ENCODE measurements around the gene PKIB. TPM values are rescaled to one million over a fixed set of nuclear protein-coding genes. Genes with fewer than 3 reads are reported as not detected.

Gene PKIB
- total and polyA plus RNA-seq, 9 donors: 0.71 to 4.8 (median 1.6) TPM

DNA sequence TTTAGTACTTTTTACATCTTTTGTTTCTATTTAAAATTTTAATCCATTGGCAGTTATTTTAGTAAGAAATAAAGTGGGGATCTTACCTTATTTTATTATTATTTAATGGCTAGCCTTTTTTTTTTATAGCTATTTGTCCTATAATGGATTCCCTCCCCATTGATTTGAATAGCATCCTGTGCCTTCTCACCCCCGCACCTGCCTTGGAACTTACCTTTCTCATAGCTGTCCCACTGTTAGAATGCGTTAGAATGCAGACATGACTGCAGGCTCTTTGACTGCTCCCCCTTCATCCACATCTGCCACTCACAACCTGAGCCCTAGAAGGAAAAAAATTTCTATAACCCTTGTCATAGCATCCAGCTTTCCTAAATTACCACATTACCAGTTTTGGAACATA lies 9.1 kb downstream of the PKIB start:
- Histone ChIP-seq H3K27ac (ENCODE audit: low read length) (no peak overlapping the region), H3K27me3 (ENCODE audit: control insufficient read depth, insufficient read depth, low read length) (no peaks in the 10 kb centered on the region), H3K9me3 (replicated peaks; ENCODE audit: control insufficient read depth, low read depth, low read length) (no peaks in the 10 kb centered on the region), H3K4me3 (ENCODE audit: low read length) (no peak overlapping the region), H3K36me3 (ENCODE audit: control insufficient read depth, insufficient read depth, low read length) (no peaks in the 10 kb centered on the region), H3K4me1 (ENCODE audit: control insufficient read depth, insufficient read depth, low read length) (no peaks in the 10 kb centered on the region)
- no peak for DNase-seq
- WGBS (ENCODE audit: insufficient coverage): 73% methylated on average over 2 of the region's 2 CpGs

DNA sequence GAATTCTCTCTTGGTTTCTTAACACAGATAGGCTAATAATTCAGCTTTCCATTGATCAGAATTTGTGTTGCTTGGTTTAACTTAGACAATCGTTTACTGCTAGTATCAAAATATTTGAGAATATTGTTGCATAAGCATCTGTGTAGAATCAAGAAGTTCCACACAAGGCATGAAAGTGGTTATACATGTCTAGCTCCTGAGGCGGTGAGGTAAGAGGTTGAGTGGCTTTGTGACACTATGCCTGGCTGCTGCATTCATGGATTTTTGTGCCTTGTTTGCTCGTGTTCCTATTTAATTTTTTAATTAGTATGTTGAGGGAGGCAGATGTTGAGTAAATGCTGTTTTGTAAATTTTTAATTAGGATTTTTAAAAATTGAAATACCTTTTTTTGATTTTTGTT lies 10.2 kb downstream of the PKIB start:
- WGBS (ENCODE audit: insufficient coverage): 90% methylated on average over 2 of the region's 3 CpGs
- Histone ChIP-seq H3K27ac (ENCODE audit: low read length) (no peak overlapping the region), H3K27me3 (ENCODE audit: control insufficient read depth, insufficient read depth, low read length) (no peaks in the 10 kb centered on the region), H3K4me1 (ENCODE audit: control insufficient read depth, insufficient read depth, low read length) (no peaks in the 10 kb centered on the region), H3K4me3 (ENCODE audit: low read length) (no peak overlapping the region), H3K9me3 (replicated peaks; ENCODE audit: control insufficient read depth, low read depth, low read length) (no peaks in the 10 kb centered on the region), H3K36me3 (ENCODE audit: control insufficient read depth, insufficient read depth, low read length) (no peaks in the 10 kb centered on the region)
- DNase-seq: no peak

DNA sequence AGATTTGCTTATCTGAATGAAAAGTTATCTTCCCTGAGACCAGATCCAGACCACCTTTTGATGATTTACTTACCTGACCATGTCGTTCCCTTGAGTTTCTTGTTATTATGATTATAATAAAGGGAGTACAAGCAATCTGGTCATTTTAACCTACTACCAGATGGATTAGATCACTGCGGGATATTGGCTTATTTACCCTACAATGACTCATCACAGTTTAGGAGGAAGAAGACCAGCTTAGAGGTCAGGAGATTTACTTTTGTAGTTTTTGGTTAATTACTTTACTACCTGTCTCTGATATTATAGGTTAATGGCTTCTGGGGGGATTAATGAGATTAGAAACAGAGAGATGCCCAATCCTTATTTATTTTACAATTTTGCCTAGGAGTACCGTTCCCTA lies 10.7 kb downstream of the PKIB start:
- H3K4me1 ChIP-seq (ENCODE audit: control insufficient read depth, insufficient read depth, low read length): no peaks in the 10 kb centered on the region
- no CpG with 5 or more reads among the region's 3 CpGs for whole genome bisulfite sequencing (ENCODE audit: insufficient coverage)
- no peaks in the 10 kb centered on the region for H3K9me3 ChIP-seq (replicated peaks; ENCODE audit: control insufficient read depth, low read depth, low read length)
- H3K27ac ChIP-seq (ENCODE audit: low read length): no peak overlapping the region
- H3K36me3 ChIP-seq (ENCODE audit: control insufficient read depth, insufficient read depth, low read length): no peaks in the 10 kb centered on the region
- no peaks in the 10 kb centered on the region for H3K27me3 ChIP-seq (ENCODE audit: control insufficient read depth, insufficient read depth, low read length)
- no peak for DNase-seq
- H3K4me3 ChIP-seq (ENCODE audit: low read length): no peak overlapping the region

DNA sequence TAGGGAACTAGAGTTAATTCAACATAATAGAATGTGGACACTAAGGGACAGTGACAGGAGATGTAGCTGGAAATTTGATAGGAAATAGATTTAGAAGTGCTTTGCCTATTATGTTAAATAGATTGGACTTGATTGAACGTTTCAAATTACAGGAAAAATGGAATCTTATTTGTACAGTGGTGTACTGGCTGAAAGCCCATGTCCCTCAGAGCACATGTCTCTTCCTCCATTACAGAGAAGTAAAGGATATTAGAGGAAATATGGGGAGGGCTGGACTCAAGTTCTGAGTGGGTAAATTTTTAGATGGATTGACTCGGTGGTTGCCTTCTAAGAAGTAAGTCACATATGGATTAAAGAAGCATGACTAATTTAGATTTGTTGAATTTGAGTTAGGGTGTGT lies 11.4 kb downstream of the PKIB start:
- WGBS (ENCODE audit: insufficient coverage): 67% methylated on average over 1 of the region's 2 CpGs

DNA sequence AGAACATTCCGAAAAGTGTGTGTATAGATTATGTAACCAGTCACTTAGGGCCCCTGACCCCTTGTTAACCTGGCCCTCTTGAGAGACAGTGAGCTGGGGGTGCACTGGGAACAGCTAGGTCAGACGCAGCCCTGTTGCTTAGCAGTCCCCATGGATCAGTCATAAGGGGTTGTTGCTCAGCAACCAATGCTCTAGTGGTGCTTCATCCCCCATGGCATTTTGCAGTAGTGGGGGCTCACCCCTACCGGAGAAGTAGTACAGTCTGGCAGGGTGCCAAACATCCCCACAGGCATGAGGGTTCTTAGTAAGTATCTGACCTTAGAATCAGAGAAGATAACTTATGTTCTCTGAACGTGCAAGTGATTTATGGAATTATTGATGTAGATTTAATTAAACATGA lies 12.3 kb downstream of the PKIB start:
- H3K36me3 ChIP-seq (ENCODE audit: control insufficient read depth, insufficient read depth, low read length): no peaks in the 10 kb centered on the region
- H3K9me3 ChIP-seq (replicated peaks; ENCODE audit: control insufficient read depth, low read depth, low read length): no peaks in the 10 kb centered on the region
- no peaks in the 10 kb centered on the region for H3K4me1 ChIP-seq (ENCODE audit: control insufficient read depth, insufficient read depth, low read length)
- no peak overlapping the region for H3K4me3 ChIP-seq (ENCODE audit: low read length)
- no peak for DNase-seq
- 58% methylated on average over 3 of the region's 4 CpGs for WGBS (ENCODE audit: insufficient coverage)
- no peaks in the 10 kb centered on the region for H3K27me3 ChIP-seq (ENCODE audit: control insufficient read depth, insufficient read depth, low read length)
- no peak overlapping the region for H3K27ac ChIP-seq (ENCODE audit: low read length)

More for the DNA sequence above, 11.4 kb downstream of the PKIB start:
- H3K4me1 ChIP-seq (ENCODE audit: control insufficient read depth, insufficient read depth, low read length): no peaks in the 10 kb centered on the region
- H3K27ac ChIP-seq (ENCODE audit: low read length): no peak overlapping the region
- no peak overlapping the region for H3K4me3 ChIP-seq (ENCODE audit: low read length)
- DNase-seq: no peak
- no peaks in the 10 kb centered on the region for H3K36me3 ChIP-seq (ENCODE audit: control insufficient read depth, insufficient read depth, low read length)
- H3K27me3 ChIP-seq (ENCODE audit: control insufficient read depth, insufficient read depth, low read length): no peaks in the 10 kb centered on the region
- H3K9me3 ChIP-seq (replicated peaks; ENCODE audit: control insufficient read depth, low read depth, low read length): no peaks in the 10 kb centered on the region

DNA sequence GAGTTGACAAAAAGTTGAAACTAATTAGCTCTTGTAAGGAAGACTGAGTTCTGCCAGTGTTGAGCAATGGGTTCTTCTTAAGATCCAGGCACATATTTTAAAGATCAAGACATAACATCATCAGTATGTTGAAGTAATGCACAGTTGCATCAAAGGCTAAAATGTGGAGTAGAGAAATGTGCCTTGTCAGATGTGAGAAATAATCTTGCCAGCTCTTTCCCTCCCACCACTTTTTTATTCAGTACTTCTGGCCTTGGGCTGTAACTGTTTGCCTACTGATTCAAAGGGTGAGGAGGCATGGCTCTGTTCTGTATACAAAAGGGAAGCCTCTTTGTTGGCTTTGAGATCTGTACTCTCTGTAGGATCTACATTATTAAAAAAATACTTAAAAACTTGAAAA lies 13.1 kb downstream of the PKIB start:
- H3K36me3 ChIP-seq (ENCODE audit: control insufficient read depth, insufficient read depth, low read length): no peaks in the 10 kb centered on the region
- H3K9me3 ChIP-seq (replicated peaks; ENCODE audit: control insufficient read depth, low read depth, low read length): no peaks in the 10 kb centered on the region
- DNase-seq: no peak
- no peaks in the 10 kb centered on the region for H3K4me1 ChIP-seq (ENCODE audit: control insufficient read depth, insufficient read depth, low read length)
- H3K4me3 ChIP-seq (ENCODE audit: low read length): no peak overlapping the region
- no peaks in the 10 kb centered on the region for H3K27me3 ChIP-seq (ENCODE audit: control insufficient read depth, insufficient read depth, low read length)
- H3K27ac ChIP-seq (ENCODE audit: low read length): no peak overlapping the region

DNA sequence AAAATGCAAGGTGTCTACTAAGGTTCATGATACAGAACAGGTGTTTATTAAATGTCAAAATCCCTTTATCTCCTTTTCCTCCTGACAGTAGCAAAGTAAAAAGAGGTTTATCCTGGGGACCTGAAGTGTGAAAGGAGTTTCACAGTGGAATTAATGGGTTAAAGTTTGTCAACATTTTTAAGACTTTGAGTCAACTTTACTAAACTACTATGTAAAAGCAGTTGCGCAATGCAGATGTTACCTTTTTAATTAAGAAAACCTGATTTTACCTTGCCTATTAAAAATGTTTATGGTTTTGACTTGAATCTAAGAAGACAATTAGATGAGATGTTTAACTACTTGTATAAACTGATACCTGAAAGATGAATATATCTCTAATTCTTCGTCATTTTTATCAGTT lies 14.6 kb downstream of the PKIB start:
- no peak for DNase-seq
- no CpG with 5 or more reads among the region's 2 CpGs for WGBS (ENCODE audit: insufficient coverage)

DNA sequence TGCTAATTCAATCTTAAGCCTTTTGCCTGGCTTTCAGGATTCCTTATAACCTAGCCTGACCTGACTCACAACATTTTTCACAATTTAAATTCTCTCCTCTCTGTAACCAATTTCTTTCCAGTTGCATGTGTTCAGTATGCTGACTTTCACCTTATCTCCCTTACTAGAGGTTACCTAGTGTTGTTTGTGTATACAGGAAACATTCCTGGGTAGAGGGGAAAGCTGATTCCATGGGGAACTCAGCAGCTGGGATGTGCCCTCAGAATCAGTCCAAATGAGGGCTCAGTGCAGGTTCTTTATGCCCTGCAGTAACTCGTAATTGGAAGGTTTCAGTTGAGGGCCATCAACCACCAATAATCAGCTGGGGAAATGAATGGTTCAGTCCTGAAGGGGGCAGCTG lies 18.5 kb downstream of the PKIB start:
- no peak overlapping the region for H3K4me3 ChIP-seq (ENCODE audit: low read length)
- H3K9me3 ChIP-seq (replicated peaks; ENCODE audit: control insufficient read depth, low read depth, low read length): no peaks in the 10 kb centered on the region
- no peak overlapping the region for H3K27ac ChIP-seq (ENCODE audit: low read length)
- DNase-seq: no peak
- no peaks in the 10 kb centered on the region for H3K36me3 ChIP-seq (ENCODE audit: control insufficient read depth, insufficient read depth, low read length)
- no CpG with 5 or more reads among the region's 1 CpG for WGBS (ENCODE audit: insufficient coverage)
- H3K27me3 ChIP-seq (ENCODE audit: control insufficient read depth, insufficient read depth, low read length): no peaks in the 10 kb centered on the region
- no peaks in the 10 kb centered on the region for H3K4me1 ChIP-seq (ENCODE audit: control insufficient read depth, insufficient read depth, low read length)

More for the DNA sequence above, 14.6 kb downstream of the PKIB start:
- no peaks in the 10 kb centered on the region for H3K9me3 ChIP-seq (replicated peaks; ENCODE audit: control insufficient read depth, low read depth, low read length)
- no peak overlapping the region for H3K4me3 ChIP-seq (ENCODE audit: low read length)
- H3K27me3 ChIP-seq (ENCODE audit: control insufficient read depth, insufficient read depth, low read length): no peaks in the 10 kb centered on the region
- H3K27ac ChIP-seq (ENCODE audit: low read length): no peak overlapping the region
- no peaks in the 10 kb centered on the region for H3K36me3 ChIP-seq (ENCODE audit: control insufficient read depth, insufficient read depth, low read length)
- no peaks in the 10 kb centered on the region for H3K4me1 ChIP-seq (ENCODE audit: control insufficient read depth, insufficient read depth, low read length)

DNA sequence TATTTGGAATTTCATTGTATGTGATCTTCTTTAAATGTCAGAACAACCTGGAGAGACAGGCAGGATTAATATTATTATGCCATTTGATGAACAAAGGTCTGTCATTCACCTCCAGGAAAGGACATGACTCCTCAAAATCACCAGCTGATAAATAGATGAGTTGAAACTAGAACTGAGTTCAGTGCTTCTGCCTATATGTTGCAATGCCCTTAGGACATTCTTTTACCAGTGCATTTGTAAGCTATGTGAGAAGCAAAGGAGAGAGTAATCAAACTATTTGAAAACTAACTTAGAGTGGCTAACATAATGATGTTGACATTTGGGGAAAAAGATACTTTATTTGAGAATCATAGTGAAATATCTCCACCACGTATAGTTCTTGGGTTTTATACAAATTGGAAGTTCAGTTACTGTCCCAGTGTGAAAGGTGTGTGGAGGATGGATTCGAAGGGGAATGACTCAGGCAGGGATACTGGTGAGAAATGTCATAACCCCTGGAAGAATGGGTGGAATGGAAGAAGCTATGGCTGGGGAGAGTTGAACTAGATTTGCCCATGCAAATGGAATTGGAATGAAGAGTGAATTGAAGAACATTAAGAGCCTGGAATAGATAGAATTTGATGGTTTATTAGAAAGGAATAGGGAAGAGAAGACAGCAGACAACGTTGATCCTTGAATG lies 21.5 kb downstream of the PKIB start:
- Histone ChIP-seq H3K36me3 (ENCODE audit: control insufficient read depth, insufficient read depth, low read length) (no peaks in the 10 kb centered on the region), H3K27me3 (ENCODE audit: control insufficient read depth, insufficient read depth, low read length) (no peaks in the 10 kb centered on the region), H3K27ac (ENCODE audit: low read length) (no peak overlapping the region), H3K4me1 (ENCODE audit: control insufficient read depth, insufficient read depth, low read length) (no peaks in the 10 kb centered on the region), H3K4me3 (ENCODE audit: low read length) (no peak overlapping the region), H3K9me3 (replicated peaks; ENCODE audit: control insufficient read depth, low read depth, low read length) (no peaks in the 10 kb centered on the region)
- DNase-seq: no peak
- WGBS (ENCODE audit: insufficient coverage): 89% methylated on average over 2 of the region's 3 CpGs

DNA sequence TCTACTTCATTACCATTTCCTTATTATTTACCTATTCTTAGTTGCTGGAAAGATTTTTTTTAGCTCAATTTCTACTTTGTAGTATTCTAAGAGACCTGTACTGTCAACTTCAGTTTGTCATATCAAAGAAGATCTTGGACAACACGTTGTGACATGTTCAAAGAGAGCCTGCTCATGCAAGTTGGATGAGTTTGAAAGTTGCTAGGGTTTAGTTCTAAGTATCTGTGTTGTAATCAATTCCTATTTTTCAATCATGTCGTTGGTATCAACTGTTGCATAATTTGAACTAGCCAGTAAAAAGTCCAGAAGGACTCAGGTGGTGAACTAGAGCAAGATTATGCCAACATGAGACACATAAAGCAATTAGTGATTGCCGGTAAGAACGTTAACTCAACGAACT lies 30.2 kb downstream of the PKIB start:
- no CpG with 5 or more reads among the region's 5 CpGs for WGBS (ENCODE audit: insufficient coverage)
- Histone ChIP-seq H3K27ac (ENCODE audit: low read length) (no peak overlapping the region), H3K9me3 (replicated peaks; ENCODE audit: control insufficient read depth, low read depth, low read length) (no peaks in the 10 kb centered on the region), H3K27me3 (ENCODE audit: control insufficient read depth, insufficient read depth, low read length) (no peaks in the 10 kb centered on the region), H3K4me3 (ENCODE audit: low read length) (no peak overlapping the region), H3K4me1 (ENCODE audit: control insufficient read depth, insufficient read depth, low read length) (no peaks in the 10 kb centered on the region), H3K36me3 (ENCODE audit: control insufficient read depth, insufficient read depth, low read length) (no peaks in the 10 kb centered on the region)
- DNase-seq: no peak

DNA sequence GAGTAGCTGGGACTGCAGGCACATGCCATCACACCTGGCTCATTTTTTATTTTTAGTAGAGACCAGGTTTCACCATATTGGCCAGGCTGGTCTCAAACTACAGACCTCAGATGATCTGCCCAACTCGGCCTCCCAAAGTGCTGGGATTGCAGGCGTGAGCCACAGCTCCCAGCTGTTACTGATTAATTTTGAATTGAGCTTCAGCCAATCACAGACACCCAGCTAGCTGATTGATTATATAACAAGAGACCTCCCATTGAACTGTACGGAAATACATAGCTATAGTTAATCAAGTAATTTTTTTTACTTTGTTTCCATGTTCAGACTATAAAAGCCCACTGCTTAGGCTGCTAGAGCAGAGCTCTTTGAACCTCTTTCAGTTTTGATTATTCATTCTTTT lies 31.6 kb downstream of the PKIB start:
- Histone ChIP-seq H3K9me3 (replicated peaks; ENCODE audit: control insufficient read depth, low read depth, low read length) (no peaks in the 10 kb centered on the region), H3K36me3 (ENCODE audit: control insufficient read depth, insufficient read depth, low read length) (no peaks in the 10 kb centered on the region), H3K4me3 (ENCODE audit: low read length) (no peak overlapping the region), H3K27me3 (ENCODE audit: control insufficient read depth, insufficient read depth, low read length) (no peaks in the 10 kb centered on the region), H3K4me1 (ENCODE audit: control insufficient read depth, insufficient read depth, low read length) (no peaks in the 10 kb centered on the region), H3K27ac (ENCODE audit: low read length) (no peak overlapping the region)
- DNase-seq: no peak
- no CpG with 5 or more reads among the region's 3 CpGs for WGBS (ENCODE audit: insufficient coverage)
